DMS153 treated with DMSO at 0.1 percent for 48 hours (cell line): ENCODE measurements around the gene FLVCR2.

ENCODE experiments used
- DNase-seq: peaks from one replicate; lab custom pipeline; 2025; ENCODE audit not compliant: unreplicated experiment; lab: John Stamatoyannopoulos, UW

Gene FLVCR2, protein sequence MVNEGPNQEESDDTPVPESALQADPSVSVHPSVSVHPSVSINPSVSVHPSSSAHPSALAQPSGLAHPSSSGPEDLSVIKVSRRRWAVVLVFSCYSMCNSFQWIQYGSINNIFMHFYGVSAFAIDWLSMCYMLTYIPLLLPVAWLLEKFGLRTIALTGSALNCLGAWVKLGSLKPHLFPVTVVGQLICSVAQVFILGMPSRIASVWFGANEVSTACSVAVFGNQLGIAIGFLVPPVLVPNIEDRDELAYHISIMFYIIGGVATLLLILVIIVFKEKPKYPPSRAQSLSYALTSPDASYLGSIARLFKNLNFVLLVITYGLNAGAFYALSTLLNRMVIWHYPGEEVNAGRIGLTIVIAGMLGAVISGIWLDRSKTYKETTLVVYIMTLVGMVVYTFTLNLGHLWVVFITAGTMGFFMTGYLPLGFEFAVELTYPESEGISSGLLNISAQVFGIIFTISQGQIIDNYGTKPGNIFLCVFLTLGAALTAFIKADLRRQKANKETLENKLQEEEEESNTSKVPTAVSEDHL

DNA sequence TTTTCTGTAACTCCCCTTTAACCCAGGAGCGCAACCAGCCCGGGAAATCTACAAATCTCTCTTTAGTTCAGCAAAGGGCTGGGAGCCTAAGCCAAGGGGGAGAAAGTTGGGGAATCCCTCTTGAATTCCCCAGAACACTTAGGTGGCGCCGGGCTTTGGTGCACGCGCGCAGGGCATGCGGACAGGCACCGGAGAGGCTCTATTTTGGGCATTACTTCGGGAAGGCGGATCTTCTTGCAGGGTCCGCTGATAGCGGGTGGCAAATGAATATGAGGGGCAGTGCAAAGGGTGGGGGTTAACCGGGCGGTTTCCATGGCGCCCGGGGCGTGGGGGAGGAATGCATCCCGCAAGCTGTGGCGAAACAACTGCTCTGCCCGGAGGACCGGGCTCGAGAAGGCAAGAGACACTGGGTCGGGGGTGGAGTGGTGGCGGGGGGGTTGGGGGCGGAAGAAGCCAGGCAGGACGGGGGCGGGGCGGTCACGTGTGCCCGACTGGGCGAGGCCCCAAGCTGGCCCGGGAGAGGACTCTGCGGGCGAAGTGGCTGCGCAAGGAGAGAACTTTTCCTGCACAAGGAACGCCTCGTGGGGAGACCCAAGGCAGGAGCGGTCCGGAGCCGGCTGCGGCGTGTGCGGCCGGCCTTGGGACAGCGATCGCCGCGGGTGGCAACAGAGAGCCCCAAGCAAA lies at the start of gene FLVCR2:
FLVCR2 (plus strand) TSS at position 519 of the 684 bp plus-strand sequence. CDS start 353 bp downstream, outside the sequence.
- DNase-seq, result no peak

DNA sequence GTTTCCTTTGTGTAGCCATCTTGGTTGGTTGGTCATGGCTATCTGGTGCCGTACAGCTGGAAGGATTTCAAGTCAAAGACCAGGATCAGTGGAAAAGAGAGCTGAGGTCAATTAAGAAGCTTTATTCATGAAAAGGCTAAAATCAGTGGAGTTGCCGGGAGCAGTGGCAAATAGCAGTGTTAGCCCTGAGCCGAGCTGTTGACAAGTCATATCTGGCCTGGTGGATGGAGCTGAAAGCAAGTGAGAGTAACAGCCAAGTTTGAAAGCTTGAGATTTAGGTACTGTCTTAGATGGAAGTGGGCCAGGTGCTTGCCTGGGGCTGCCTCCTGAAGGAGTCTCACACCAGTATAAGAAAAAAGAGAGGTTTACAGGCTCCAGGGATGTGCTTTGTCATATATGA lies 47.2 kb upstream of the FLVCR2 start:
- DNase-seq, result no peak

DNA sequence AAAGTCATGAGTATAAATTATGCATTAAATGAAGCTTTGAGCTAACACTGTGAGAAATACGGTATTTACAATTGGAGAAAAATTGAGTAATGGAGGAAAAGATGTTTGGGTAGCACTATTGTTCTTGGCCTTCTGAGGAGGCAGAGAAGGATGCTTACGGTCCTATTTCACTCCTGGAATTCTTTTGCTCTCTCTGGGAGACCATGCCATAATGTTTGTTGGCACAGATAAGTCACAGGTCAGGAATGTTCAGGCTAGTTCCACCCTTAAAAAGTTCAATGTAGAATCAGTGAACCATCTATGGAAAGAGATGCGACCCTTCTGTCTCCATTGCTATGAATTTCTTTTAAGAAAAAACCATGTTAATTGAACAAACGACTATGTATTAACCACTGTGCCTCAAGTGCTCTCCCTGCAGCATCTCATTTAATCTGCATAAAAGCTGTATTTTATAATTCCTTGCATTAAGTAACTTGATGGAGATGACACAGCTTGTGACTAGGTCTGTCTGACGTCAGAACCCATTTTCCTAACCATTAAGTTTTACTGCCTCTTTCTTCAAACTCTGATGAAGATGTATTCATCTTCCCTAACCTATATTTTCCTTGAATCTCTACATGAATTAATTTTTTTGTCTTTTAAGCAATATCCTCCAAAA lies 46.6 kb upstream of the FLVCR2 start:
- DNase-seq, result no peak

DNA sequence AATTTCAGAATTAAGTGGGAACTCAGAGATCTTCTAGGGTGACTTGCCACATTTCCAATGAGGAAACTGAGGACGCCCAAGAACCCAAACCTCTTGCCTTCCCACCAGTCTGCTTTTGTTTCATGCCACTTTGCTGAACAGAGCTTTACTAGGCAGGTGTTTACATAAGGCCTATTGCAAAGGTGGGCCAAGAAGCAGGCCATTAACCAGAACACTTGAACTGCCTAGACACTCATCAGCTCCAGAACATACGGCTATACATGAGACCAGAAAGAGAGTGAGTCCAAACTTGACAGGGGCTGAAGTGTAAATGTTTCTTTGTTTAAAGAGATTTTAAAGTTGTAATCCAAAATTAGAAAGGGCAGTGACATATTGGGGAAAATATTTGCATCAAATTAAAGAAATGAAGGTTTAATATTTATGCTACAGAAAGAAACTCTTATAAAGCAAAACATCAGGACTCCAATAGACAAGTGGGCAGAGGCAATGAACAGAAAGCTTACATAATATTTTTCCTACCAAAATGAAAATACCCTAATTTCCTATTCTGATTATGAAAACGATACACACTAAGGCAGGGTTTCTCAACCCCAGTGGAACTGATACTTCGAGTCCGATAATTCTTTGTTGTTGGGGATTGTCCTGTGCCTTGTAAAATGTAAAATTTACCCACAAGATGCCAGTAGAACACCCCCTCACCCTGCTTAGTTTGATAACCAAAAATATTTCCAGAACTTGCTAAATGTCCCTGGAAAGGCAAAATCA lies 44.4 kb upstream of the FLVCR2 start:
- no peak for DNase-seq

DNA sequence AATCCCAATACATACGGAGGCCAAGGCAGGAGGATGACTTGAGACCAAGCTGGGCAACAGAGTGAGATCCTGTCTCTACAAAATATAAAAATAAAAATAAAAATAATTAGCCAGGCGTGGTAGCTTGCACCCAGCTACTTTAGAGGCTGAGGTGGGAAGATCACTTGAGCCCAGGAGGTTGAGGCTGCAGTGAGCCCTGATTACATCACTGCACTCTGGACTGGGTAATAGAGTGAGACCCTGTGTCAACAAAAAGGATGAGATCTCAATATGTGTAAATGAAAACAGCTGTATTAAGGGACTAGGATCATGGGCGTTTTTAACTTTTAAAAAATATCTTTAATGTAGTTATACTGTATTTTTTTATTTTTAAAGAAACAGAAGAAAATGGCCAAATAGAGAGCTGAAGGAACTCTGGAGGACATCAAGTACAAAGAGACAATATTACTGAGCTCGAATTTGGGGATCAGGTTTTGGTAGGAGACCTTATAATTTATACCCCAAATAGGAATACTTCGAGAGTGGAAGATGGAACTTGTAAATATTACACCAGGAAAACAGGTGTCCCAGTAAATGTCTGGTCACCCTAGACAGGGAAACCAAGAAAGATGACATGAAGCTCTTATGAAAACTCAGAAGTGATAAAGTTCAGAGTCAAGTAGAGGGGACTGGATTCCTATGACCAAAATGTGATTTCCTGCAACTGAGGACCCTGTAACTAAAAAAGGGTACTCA lies 43.1 kb upstream of the FLVCR2 start:
- no peak for DNase-seq

DNA sequence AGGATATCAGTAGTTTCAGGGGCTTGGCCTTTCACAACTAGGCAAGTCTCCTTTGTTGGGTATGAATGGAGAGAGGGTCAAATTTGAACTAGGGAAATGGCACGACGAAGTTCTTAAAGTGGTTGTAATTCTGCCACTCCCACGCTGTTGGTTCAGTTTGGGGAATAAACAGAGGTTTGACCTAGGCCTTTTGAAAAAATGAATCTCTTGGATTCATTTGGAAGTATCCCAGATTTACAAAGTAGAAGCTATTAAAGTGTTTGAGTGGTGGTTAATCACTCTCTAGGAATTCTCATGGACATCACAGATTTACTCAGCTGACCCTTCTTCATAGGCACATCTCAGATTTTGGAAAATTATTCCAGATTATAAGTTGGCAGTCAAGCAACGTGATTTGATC lies 41.3 kb upstream of the FLVCR2 start:
- DNase-seq, result no peak

DNA sequence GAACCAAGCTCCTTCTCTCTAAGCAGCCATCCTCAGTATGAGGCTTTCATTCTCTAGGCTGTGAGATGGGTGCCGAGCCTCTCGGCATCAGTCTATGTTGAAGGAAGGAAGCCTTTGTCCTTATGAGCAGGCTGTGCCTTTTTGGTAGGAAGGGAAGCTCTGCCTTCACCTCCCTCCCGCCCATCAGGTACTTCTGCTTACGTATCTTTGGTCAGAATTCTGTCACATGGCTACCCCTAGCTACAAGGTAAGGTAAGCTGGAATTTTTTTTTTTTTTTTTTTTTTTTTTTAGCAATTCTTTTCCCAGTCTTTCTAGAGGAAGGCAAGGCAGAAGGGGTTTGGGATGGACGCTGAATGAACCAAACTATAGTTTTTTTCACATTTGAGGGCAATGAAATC lies 39.3 kb upstream of the FLVCR2 start:
- DNase-seq, result no peak

DNA sequence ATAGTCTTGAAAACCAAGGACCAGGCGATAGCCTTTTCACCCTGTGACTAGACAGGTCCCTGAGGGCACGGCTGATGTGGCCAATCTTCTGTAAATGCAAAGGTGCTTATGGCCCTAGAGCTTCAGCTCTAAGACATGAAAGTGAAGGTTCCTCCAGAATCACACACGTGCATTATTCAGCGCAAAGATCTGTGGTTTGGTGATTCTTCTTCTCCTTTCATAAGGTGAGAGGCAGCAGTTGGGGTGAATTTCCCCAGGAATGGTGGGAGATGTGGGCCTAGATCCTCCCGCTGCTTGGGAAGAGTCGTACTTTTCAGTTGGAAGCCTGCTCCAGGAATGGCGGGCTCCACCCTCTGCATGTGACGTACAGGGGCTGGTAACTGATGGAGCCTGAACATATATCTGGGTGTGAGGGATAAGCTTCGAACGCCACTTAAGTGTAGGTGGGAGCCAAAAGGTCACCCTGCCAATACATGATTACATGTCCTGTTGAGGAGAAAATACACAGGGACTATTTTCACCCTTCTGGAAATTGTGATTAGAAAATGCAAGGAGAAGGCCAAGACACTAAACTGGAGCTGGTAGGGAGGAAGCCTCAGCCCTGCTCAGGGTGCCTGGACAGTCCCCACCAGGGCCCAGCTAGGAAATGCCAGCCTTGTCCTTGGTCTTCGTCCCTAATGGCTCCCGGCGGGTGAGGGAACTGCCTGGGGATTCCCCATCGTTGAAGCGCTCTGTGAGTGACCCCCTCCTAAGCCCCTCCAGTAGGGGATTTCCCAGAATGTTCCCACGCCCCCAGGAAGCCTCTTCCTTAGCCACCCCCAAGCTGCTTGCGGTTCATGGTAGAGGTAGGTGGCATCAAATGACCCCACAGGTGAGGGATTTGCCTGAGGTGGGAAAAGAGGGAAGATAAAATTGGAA lies 38.6 kb upstream of the FLVCR2 start:
- no peak for DNase-seq

DNA sequence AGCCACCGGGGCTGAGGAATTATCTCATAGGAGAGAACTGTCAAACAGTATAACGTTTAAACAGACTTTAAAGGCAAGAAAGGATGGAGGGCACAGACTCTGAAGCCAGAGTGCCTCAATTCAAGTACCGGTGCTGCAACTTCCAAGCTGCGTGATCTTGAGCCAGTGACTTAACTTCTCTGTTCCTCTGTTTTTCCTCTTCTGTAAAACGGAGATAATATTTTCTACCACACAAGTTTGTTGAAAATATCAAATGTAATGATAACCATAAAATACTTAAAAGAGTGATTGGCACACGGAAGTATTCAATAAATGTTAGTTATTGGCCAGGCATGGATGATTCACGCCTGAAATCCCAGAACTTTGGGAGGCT lies 38.0 kb upstream of the FLVCR2 start:
- DNase-seq, result no peak

DNA sequence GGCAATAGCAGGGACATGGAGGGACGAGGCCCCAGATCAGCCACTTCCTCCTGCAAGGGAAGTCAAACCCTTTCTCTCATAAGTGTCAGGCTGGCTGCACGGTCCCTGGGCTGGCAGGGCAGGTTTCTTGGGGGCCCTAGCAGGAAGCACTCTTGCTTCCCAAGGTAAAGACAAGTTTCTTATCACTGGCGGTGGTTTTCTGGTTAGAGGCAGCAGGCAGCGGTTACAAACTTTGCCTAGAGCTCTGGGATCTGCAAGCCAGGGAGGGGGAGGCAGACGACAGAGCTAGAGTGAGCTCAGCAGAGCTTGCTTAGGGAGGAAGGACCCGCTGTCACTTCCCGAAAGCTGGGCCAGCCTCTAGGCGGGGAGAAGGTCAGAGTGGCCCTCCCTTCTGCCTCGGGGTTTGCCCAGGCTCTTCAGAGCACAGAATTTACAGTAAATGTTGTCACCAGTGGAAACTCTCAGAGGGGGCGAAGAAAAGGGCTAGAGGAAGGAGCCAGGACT lies 35.8 kb upstream of the FLVCR2 start:
- no peak for DNase-seq

DNA sequence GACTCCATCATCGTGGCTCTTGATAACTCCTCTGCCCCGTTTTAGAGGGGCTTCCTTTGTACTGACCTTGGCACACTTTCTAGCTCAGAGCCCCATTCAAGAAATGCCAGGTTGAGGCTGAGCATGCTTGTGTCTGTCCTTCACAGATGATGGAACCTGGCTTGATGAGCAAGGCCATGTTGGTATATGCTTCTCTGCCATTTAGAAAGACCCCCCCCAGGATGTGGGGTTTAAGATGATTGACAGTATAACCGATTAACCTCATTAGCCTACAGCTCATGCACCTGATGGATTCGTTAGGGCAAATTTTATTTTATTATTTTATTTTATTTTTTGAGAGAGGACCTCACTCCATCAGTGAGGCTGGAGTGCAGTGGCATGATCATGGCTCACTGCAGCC lies 35.2 kb upstream of the FLVCR2 start:
- no peak for DNase-seq

DNA sequence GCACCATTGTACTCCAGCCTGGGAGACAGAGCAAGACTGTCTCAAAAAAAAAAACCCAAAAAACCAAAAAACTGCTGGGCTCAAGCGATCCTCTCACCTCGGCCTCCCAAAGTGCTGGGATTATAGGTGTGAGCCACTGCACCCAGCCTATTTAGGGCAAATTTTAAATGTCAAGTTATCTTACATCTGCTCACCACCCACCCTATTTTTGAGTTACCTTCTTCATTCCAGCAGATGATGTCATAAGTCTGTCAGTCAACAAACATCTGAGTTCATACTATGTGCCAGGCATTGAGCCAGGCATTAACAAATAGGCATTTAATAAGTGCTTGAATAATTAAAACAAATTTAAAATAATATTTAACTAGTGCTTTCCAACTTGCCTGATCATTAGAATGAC lies 34.6 kb upstream of the FLVCR2 start:
- DNase-seq, result no peak

DNA sequence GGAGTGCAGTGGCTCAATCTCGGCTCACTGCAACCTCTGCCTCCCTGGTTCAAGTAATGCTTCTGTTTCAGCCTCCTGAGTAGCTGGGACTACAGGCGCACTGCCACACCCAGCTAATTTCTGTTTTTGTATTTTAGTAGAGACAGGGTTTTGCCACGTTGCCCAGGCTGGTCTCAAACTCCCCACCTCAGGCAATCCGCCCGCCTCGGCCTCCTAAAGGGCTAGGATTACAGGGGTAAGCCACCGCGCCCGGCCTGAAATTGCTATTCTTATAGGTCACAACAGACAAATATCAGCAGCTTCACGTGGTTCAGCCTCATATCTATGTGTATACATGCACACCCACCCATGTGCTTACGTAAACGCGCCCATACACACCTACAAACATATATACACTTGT lies 32.5 kb upstream of the FLVCR2 start:
- DNase-seq, result no peak

DNA sequence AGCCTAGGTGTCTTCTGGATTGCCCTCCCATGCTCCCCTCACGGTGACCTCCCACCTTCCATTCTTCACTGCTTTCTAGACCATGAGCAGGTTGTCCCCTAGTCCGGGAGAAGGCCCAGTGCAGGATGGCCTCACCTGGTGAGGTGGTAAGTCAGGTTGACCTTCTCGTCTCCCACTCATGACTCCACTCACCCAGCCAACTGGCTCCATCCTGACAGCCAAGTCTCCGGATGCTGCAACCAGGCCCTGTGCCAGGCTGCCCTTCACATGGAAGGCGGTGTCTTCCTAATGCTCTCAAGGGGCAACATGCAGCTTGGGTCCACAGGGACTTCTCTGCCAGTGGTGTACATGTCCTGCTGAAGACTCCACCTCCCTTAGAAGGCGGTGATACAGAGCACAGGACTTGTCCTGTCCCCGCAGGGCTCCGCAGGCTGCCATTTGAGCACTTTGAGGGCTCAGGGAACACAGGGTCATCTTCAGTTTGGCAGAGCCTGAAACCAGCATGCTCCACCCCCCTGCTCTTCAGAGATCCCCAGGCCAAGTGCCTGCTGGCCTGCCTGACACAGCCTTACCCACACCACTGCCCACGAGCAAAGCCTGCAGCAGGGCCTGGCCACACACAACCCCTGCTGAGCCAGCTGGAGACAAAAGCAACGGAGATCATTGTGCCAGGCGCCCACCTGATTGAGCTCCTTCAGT lies 30.7 kb upstream of the FLVCR2 start:
- no peak for DNase-seq

DNA sequence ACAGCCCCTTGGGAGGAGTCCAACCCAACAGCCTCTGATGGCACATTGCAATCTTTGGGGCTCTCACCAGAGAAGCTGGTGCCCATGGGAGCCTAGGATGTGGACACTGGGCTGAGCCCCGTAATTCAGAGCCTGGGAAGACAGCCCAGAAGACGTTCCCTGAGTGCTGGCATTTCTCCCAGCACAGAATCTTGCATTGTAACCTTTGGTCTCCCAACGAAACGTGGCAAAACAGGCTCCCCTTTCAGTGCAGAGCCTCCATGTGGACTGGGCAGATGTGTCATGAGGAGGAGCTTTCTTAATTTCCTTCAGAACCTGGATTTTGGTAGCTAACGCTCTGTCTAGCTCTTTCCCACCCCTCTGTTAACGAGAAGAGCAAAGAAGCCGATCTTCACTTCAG lies 29.9 kb upstream of the FLVCR2 start:
- DNase-seq, result no peak

DNA sequence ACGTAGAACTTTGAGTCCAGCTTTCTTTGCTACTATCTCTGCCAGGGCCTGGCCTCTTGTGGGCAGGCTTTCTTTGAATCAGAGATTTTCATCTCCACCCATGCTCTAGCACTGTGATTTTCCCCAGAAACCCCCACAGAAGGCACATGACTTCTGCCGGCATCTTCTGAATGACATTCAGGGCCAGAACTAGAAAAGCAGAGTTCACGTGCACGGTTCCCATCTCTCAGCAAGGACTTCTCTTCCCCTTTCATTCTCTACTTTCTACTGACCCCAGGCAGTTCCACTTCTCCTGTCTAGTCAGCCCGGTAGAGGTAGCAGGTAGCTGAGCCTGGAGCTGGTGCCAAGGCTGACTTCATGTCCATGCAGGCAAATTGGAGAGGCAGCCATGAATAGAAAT lies 29.3 kb upstream of the FLVCR2 start:
- no peak for DNase-seq

DNA sequence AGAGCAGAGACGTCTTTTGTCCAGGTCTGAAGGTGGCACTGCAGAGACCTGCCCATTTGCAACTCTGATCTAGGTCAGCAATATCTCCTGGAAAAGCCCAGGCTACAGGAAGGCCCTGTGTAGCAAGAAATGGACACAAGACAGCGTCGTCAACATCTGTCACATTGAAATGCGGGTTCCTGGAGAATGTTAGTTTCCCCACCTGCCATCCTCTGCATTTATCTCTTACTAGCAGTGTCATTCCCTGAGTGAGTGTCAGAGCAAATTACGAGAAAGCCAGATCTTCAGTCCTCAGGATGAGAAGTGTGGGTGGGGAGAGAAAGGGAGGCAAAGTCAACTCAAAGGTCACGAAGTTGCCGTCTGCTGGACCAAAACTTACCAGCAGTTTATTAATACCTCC lies 27.4 kb upstream of the FLVCR2 start:
- no peak for DNase-seq

DNA sequence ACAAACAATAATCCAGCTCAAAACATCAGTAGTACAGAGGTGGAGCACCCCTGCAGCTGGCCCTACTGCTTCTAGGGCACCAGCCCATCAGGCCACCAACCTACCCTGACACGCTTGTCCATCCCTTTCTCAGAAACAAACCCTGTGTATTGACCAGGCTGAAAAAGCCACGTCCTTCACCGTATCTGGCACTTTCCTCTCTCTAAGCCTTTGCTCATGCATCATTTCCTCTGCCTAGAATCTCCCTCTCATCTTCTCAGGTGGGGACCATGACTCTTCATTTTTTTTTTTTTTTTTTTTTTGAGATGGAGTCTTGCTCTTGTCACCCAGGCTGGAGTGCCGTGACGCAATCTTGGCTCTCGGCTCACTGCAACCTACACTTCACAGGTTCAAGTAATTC lies 25.3 kb upstream of the FLVCR2 start:
- DNase-seq, result no peak
